IPS DF 19.7 (cell line): ENCODE measurements around the gene SUPT4H1.

ENCODE experiments used
- DNase-seq: peaks from one replicate; pipeline ENCODE4 v3.0.0-alpha.2; 2013; ENCODE audit warnings: low read depth, low spot score

The SUPT4H1 gene

DNA sequence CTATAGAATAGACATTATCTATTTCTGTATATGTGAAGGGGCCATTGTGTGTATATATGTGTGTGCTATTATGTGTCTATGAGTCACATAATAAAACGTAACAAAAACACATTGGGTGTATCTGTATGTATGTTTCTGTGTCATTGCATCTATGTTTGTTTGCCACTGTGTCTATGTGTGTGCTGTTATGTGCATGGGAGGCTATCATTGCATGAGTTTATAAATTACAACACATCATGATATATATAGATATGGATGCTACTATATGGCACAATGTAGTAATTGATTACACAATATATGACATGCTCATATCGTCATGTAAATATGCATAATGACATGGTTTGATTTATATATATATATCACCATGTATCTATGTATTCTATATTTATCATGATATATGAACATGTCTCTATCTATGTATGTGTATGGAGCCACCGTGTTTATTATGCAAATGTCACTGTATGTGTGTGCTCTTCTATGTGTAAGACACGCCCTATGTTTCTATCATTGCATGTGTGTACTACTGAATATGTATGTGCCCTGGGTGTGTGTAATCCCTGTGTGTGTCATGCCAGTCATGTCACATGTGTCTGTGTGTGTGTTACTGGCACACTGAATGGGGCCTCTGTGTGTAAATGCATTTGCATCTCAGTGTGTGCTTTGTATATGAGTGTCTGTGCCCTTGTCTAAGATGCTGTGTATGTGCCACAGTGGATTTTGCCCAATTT lies 22.0 kb downstream of the SUPT4H1 start:
- no peak for DNase-seq

DNA sequence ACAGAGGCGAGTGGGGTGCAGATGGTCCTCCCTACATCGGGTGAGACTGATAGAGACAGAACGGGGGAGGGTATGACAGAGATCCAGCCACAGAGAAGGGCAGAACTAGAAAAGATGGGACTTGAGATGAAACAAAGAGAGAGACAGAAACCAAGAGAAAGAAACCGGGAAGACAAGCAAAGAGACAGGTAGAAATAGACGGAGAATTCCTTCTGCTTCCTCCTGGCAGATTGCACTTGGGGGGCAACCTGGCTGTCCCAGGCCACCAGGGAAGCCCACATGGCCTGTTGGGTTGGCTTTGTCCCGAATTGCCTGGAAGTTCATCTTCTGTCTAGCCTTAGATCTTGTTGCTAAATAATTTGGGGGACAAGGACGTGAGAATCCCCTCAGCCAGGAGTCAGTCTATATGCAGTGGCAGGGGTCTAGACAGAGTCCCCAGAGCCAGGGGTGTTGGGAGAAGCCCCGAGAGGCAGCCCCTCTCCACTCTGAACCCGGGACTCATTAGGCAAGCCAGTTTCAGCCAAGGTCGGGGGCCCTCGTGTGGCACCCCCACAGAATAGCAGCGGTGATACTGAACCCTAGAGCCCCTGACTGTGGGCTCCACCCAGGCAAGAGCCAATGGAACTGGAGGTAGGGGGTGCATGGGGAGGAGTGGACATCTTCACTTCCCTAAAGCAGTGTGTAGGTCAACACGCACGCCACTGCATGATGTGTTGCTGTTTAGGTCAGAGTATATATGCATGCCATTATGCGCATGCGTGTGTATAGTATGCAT lies 22.8 kb downstream of the SUPT4H1 start:
- DNase-seq = no peak

DNA sequence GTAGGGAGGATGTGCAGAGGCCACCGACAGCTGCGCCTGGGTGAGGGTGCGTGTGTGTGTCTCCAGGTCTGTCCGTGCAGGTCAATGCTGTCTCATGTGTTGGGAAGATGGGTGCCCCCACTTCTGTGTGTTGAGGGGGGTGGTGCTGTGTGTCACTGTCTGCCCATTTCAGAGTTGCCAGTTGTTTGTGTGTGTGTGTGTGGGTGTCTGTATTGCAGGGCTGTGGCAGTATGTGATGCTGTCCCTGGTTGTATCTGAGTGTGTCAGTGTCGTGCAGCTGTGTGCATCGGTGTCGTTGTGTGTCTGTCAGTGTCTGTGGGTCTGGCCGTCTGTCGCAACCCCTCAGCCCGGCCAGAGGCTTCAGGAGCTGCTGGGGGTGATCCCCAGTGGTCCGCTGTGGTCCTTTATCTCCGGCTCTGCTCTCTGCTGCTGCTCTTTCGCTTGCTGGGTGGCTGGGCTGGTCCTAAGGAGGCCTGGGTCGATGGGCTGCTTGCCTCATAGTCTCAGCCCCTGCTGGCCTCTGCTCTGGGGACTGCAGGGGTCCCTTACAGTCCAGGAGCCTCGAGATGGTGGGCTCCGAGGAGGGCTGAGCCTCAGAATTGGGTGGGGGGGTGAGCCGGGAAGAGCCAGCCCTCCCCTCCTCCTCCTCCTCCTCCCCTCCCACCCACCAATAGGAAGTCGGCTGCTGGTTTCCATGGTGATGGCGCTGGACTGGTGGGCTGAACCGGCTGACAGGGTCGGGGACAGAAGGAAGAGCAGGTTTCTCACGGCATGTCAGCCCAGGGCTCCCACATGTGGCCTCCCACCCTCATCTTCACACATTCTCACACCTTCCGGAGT lies 23.6 kb downstream of the SUPT4H1 start, which contains the start of gene TSPOAP1:
TSPOAP1 (minus strand) TSS at position 601 of the 840 bp plus-strand sequence. CDS start 875 bp downstream, outside the sequence.
- DNase-seq = no peak

DNA sequence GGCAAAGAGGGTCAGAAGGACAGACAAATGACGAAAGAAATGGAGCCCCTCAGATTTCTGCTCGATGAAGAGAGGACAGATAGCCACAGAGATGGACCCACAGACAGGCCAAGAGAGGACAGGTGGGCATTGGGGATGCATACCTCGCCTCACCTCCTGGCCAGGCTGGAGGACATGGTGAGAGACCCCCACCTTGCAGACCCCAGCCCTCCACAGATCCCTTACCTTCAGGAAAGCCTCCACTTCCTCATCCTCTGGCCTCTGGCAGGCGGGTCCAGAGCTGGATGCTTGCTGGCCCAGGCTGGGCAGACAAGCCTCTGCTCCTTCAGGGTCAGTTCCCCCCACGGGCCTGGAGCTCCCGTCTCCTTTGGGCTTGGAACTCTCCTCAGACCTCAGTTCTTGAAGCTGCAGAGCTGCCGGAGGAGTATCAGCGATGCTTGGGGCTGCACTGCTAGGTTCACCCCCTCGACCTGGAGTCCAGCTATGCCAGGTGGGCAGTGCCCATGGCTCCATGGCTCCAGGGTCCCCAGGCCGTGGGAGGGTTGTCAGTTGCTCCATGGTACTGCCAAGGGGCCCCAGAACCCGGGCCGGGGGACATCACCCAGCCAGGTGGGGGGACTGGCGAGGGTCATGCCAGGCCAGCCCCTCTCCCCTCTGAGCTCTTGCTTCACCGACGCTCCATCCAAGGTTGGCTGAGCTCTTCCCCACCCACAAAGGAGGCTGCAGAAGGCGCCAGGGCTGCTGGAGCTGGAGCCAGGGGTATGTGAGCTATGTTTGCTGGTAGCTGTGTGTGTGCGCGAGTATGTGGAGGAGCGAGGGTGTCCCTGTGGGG lies 24.4 kb downstream of the SUPT4H1 start:
- DNase-seq = no peak

DNA sequence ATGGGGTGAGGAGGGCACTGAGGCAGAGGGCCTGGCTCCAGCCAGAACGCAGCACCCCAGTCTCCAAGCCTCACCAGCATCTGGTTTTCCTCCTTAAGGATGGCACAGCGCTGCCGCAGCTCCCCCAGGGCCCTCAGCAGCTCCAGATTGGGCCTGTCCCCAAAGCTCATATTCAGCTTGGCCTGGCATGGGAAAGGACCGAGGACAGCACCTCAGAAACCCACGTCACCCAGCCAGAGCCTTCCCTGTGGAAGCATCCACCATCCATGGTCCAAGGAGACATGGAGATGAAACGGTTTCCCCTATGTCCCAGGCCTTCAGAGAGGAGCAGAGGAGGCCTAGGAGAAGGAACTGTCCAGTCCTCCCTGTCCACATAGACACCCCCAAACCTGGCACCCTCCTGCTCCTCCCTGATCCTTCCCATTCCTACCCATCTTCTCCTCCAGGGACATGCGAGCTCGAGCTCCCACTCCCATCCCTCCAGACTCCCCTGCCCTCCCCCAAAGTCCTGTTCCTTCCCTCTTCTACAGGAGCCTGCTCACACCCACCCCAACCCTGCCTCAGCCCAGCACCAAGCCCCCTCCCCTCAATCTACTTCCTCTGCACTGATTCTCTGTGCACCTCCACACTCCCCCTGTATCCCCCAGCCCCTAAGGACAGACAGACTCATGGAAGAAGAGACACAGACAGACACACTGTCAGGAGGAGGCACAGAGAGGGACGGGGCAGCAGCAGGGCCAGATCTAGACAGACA lies 25.2 kb downstream of the SUPT4H1 start:
- DNase-seq = no peak

DNA sequence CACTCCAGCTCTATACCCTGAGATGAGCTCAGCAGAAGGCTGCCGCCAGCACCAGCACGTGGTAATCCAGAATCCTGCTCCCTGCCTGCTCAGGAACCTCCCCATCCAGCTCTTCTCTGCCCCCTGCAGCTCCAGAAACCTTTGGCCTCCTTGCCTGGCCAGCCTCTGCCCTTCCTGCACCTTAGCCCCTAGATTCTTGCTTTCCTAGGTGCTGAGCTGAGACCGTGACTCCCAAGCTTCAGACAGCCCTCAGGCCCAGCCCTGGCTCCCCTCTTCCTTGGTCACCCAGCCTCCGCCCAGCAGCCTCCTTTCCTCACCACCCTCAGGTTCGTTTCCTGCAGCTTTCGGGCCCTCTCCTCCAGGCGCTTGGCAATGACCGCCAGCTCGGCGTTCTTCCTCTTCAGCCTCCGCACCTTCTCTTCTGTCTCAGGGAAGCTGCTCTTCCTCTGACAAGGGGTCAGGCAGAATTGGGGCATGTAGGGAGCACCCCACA lies 26.0 kb downstream of the SUPT4H1 start:
- no peak for DNase-seq

DNA sequence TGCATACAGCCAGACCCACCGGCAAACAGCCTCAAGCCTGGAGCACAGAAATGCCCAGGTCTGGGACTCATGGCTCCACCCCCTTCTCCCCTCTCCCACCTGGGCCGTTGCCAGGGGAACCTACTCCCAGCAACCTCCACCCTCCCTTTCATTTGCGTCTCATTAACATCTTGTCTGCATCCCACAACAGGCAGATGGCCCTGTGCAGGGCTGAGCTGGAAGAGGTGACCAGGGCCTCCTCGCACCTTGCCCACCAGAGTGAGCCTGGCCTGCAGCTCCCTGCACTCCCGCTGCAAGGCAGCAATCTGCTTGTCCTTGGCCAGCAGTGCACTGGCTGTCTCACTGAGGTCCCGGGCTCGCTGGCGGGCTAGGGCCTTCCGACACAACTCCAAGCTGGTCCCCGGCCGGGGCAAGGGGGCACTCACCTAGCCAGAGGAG lies 26.7 kb downstream of the SUPT4H1 start:
- no peak for DNase-seq

DNA sequence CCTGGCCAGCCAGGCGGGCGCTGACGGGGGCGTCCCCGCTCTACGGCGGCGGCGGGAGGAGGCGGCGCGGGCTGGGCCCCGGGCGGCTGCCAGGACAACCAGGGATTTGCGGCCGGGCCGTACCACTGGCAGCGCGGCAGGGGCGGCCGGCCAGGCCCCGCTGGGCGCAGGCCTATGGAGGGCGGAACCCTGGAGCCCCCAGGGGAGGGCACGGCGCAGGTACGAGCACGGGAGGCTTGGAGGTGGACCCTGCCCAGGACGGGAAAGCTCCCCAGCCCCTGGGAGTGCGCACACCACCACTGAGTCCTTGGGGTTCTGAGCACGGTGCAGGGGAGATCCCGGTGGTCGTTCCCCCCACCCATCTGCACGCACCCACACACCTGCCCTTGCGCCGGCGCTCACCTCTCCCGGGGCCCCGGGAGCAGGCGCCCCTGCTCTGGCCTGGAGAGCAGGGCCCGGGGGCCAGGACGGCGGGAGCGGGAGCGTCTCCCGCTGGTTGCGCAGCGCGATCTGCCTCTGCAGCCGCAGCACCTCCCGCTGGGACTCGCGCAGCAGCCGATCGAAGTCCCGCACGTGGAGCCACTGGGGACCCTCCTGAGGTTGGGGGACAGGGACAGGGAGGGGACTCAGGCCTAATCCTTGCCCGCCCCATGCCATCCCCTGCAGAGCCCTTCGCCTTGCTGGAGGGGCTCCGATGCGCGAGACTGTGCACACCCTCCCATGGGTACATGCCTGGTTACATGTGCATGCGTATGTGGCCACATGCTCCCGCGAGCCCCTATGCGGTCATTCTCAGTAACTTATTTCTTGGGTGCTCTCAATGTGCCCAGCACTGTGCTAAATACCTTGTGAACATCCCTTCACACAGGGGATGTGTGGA lies 27.4 kb downstream of the SUPT4H1 start:
- no peak for DNase-seq

DNA sequence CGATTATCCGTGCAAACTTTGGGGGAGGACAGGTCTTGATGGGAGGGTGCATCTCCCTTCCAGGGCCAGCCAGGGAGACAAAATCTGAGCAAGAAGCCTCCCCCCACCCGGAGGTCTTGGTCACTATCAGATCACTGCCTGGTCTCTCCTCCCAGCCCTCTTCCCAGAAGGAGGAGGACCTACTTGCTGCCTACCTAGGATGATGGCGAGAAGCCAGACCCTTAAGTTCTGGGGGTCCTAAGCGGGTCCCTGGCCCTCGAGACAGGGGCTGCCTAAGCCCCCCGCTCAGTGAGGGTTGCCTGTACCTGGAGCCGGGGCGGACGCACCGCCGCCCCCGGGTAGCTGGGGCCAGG lies 28.0 kb downstream of the SUPT4H1 start:
- DNase-seq = no peak

DNA sequence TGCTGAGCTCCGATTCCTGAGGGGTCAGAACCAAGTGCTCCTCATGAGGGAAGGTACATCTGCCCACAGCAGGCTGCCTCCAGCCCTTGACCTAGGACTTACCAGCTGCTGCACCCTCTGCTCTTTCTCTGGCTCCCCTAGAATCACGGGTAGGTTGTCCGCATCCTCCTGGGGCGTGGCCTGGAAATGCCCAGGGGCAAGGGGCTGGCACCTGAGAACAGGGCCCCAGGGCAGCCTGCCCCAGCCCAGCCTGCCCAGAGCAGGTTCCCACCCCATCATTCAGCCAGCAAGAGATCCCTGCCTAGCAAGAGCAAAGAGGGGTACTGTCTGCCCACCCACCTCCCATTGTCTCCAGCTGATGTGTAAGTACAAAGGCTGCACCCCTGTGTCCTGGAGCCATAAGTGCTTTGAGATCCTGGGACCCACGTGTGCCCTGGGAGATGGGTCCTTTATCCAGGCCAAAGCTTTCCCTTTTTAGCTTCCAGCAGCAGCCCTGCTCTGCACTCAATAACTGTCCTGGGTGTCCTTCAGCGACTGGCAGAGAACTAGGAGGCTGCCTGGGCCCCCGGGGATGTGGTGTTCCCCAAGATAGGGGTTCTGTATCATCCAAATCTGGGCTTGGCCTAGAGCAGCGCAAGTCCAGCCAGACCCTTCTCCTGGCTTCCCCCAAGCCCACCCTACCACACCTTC lies 28.5 kb downstream of the SUPT4H1 start:
- no peak for DNase-seq

DNA sequence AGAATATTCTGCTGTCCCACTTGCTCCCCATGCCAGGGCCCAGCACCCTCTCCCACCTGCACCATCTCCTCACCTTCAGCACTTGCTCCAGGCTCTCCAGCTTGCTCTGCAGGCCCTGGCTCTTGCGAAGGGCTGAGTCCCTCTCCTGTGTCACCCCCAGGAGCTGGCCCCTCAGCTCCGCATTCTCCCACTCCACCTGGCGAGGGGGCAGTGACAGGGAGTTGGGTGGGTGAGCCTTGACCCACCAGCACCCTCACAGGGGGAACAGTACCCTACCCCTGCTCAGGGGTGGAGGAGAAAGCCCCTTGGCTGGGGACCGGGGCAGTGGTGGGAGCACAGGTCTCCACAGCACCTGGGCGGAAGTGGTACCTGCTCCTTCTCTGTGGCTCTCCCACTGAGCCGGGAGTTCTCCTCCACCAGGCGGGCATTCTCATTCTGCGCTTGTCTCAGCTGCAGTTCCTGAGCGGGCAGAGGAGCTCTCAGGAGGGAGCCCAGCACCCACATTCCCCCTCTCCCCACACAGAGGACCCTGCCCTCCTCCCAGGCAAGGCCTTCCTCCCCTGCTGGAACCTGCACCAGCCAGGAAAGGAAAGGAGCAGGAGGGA lies 29.3 kb downstream of the SUPT4H1 start:
- DNase-seq = no peak

DNA sequence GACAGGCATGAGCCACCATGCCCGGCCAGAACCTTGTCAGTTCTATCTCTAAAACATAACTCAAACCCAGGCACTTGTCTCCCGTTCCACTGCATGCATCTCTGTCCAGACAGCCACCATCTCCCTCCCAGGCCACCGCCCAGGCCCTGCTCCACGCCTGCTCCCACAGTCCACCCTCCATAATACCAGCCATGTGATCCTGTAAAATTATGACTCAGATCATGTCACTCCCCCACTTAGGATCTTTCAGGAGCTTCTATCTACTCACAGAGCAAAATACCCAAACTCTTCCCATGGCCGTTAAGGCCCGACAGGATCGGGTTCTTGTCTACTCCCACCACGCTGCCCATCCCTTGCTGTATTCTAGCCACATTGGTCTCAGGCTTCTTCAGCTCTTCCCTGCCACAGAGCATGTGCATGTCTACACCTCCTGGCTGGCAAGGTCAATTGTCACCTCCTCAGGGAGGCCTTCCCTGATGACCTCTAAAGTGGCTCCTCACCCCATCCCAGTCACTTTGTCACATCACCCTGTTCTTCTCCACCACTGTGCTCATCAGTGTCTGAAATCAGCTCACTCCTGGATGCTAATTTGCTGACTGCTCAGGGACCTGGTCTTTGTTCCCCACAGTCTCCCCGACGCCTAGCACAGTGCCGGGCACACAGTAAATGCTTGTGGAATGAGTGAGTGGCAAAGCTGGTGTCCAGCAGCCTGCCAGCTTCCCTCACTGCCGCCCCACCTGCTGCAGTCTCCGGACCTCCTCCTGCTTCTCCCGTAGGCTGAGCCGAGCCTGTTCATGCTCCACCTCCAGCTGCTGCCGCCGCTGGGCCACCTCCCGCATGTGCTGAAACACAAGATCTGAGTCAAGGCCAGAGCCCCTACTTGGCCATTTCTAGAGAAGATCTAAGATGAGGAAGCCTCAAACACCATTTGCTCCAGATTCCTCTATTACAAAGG lies 30.2 kb downstream of the SUPT4H1 start:
- no peak for DNase-seq

DNA sequence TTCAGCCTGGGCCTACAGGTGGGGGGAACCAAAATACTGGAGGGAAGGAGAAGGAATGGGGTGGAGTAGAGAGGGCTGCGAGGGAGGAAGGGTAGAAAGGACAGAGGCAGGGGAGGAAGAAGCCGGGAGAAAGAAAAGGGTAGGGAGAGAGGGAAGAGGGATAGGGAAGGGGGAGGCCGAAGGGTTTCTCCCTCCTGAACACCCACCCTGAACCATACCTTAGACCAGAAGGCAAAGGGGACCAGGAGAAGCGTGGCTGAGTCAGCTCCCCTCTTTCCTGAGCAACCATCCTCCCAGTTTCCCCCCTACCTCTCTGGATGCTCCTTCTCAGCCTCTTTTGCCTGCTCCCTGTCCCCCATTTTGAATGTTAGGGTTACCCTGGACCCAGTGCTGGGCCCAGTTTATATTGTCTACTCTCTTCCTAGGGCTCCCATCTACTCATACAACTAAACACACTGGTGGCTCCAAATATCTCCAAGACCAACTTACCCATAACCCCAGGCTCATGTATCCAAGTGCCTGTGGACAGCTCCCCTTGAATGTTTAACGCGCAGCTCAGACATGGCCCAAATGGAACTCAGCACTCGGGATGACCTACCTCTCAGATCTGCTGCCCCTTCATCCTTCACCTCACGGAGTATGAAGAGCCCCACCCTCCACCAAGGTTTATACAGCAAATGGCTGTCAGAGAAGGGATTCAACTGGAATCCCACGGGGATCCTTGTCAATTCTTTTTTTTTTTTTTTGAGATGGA lies 31.3 kb downstream of the SUPT4H1 start:
- DNase-seq = no peak

DNA sequence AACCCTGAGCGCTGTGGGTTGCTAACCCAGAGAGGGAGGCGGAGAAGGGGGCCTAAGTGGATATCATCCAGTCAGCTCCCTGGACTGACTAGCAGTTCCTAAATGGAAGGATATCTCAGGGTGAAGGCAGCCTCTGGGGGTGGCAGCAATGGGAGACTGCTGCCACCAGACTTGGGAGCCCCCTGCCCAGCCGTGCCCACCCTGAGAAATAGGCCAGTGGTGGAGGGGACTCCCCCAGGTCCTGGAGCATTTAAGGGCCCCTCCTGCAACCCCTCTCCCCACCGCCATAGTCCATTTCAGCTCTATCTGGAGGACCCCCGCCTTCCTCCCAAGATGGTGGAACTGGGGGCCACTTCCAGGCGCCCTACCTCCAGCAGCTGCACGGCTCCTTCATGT lies 31.8 kb downstream of the SUPT4H1 start:
- no peak for DNase-seq

DNA sequence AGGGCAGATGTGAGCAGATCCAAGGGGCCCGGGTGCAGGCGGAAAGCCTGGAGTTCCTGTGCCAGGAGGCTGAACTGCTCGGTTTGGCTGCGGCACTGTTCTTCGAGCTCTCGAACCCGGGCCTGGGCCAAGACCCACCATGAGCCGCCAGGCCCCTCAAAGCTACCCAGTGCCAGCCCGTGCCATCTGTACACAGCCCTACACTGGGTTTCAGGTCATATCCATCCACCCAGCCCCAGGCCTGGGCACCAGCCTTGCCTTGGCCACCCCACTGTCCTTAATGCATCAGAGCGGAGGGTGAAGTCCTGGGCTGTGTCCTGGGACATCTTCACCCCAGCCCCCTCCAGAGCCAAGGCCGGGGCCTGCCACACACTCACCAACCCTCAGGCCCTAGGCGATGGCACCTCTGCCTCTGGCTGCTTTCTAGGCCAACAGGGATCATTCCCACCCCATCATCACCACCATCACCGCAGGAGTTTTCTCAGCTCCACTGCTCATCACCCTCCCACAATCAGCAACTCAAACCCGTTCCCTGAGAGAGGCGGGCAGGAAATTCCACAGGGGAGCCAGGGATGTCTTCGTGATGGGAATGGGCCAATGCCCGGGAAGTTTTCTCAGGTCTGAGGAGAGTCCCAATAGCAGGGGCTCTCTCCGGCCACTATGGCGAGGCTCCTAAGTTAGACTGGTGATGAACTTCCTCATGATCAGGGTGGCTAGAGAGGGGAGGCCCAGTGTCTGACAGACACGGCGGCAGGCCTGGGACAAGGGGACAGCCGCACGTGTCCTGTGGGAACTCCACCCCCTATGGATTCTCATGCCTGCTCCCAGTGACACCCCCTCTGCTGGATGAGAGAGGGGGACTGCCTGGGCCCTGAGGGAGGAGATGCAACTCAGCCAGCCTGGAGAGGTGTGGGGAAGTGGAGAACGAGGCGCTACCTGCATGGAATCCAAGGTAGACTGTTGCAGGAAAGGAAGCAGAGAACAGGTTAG lies 32.5 kb downstream of the SUPT4H1 start:
- DNase-seq = no peak
